ENCODE measurements around the gene C4BPB.

GRCh38 chr1:207131163-207131562 is 42.5 kb downstream of the C4BPB start:
- TF ChIP-seq POLR2A (IDR thresholded peaks at IDR 0.05; ENCODE audit: low read depth, low read length) (no peak), EZH2 (IDR thresholded peaks at IDR 0.05; ENCODE audit: borderline replicate concordance, low read depth, low read length, severe bottlenecking) (no peak), CTCF (IDR thresholded peaks at IDR 0.05; ENCODE audit: extremely low read depth in 1 of 2, insufficient read depth in 1 of 2, low read depth in 1 of 2, low read length in 2 of 2) (no peak), MAX (IDR thresholded peaks at IDR 0.05; ENCODE audit: insufficient read depth, insufficient read length) (no peak), JUN (IDR thresholded peaks at IDR 0.05; ENCODE audit: borderline replicate concordance, insufficient read depth, insufficient read length, low read depth) (no peak), FOS (IDR thresholded peaks at IDR 0.05; ENCODE audit: borderline replicate concordance, insufficient read depth, low read length) (no peak), POLR2AphosphoS5 (IDR thresholded peaks at IDR 0.05; ENCODE audit: insufficient read depth, low read depth, low read length) (no peak), MYC (IDR thresholded peaks at IDR 0.05; ENCODE audit: low read depth, low read length) (no peak)
